ENCODE data around the gene STIMATE. TPM values are rescaled to one million over a fixed set of nuclear protein-coding genes. Genes with fewer than 3 reads are reported as not detected.
A peak's percentile ranks its signal among the peaks of the same experiment; 100 is the strongest.

STIMATE gene
- total RNA-seq, 6 experiments from 2014 or later = 17.4 to 48.5 (median 33.8) TPM

DNA sequence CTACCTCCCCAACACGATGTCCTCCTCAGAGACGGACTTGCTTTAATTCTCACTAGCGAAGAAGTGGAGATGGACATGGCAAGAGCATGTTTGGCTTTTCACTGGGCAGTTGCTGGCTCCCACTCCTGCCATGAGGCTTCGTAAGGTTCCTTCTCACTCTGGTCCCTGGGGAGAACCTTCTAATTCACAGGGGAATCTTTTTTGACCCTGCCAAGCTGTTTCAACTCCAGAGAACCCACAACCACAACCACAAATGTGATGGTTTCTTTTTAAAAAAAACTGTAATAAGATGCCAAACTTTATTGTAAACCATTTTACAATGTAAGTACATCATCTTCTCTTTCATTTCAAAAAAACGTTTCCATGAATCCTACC is 60.9 kb downstream of the STIMATE start:
- H3K27ac ChIP-seq = no peak overlapping the region
- no peak for DNase-seq
- H3K4me3 ChIP-seq = no peak overlapping the region
- WGBS (ENCODE audit: insufficient coverage, low coverage, low lambda C conversion rate, missing lambda C conversion rate) = 88% methylated on average over 4 of the region's 5 CpGs
- TF ChIP-seq POLR2A (IDR thresholded peaks at IDR 0.05) = no peak
- TF ChIP-seq, protein P1, sequence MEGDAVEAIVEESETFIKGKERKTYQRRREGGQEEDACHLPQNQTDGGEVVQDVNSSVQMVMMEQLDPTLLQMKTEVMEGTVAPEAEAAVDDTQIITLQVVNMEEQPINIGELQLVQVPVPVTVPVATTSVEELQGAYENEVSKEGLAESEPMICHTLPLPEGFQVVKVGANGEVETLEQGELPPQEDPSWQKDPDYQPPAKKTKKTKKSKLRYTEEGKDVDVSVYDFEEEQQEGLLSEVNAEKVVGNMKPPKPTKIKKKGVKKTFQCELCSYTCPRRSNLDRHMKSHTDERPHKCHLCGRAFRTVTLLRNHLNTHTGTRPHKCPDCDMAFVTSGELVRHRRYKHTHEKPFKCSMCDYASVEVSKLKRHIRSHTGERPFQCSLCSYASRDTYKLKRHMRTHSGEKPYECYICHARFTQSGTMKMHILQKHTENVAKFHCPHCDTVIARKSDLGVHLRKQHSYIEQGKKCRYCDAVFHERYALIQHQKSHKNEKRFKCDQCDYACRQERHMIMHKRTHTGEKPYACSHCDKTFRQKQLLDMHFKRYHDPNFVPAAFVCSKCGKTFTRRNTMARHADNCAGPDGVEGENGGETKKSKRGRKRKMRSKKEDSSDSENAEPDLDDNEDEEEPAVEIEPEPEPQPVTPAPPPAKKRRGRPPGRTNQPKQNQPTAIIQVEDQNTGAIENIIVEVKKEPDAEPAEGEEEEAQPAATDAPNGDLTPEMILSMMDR (IDR thresholded peaks at IDR 0.05) = no peak
- ATAC-seq = no peak
- no peaks in the 10 kb centered on the region for H3K27me3 ChIP-seq
- intact Hi-C loops (cut with DNase I) = no loop called here
- H3K4me1 ChIP-seq = peaks cover 0 to 64% (median 16%) of the 10 kb centered on the region in 4 donors
- no peaks in the 10 kb centered on the region for H3K9me3 ChIP-seq
- peaks cover 0 to 8% (median 0%) of the 10 kb centered on the region in 4 donors for H3K36me3 ChIP-seq

DNA sequence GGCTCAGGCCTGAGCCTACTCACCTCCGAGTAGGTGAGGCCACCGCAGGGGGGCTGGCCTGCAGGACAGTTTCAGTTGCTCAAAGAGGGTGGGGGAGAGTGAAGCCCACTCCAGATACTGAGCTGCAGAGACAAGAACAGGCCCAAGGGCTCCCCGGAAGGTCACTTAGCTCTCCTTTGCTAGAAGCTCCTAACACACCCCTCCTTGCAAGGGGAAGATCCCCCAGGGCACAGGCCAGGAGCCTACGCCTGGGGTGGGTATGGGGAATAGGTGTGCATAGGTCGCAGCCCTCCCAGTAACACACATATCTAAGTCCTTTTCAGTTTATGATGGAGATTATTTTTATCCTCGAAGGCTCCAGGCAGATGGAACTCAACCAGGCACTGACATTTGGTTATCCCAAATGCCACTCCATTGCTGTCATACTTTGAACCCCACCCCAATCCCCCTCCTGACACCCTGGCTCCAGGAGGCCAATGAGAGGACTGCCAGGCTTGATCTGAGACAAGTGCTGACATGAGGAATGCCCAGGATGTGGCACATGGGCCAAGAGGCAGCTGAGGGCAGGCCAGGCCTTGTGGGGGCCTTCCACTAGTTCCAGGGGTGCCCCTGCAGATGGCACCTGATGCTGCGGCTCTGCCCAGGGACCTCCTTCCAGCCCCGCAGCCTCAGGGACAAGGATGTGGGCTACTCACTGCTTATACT is 61.4 kb downstream of the STIMATE start:
- Histone ChIP-seq H3K9me3 (no peaks in the 10 kb centered on the region), H3K4me3 (no peak overlapping the region), H3K36me3 (peaks cover 0 to 8% (median 0%) of the 10 kb centered on the region in 4 donors), H3K4me1 (peaks cover 0 to 59% (median 16%) of the 10 kb centered on the region in 4 donors), H3K27me3 (no peaks in the 10 kb centered on the region), H3K27ac (peak overlapping the region in 1 of 3 donors; percentile 38)
- peak in 2 of 3 donors; percentile 37 for DNase-seq
- intact Hi-C loops (cut with DNase I) = no loop called here
- ATAC-seq = no peak
- WGBS (ENCODE audit: insufficient coverage, low coverage, low lambda C conversion rate, missing lambda C conversion rate) = 84% methylated on average over 4 of the region's 8 CpGs
- TF ChIP-seq, protein P1 (IDR thresholded peaks at IDR 0.05) = no peak
- TF ChIP-seq POLR2A (IDR thresholded peaks at IDR 0.05) = no peak

DNA sequence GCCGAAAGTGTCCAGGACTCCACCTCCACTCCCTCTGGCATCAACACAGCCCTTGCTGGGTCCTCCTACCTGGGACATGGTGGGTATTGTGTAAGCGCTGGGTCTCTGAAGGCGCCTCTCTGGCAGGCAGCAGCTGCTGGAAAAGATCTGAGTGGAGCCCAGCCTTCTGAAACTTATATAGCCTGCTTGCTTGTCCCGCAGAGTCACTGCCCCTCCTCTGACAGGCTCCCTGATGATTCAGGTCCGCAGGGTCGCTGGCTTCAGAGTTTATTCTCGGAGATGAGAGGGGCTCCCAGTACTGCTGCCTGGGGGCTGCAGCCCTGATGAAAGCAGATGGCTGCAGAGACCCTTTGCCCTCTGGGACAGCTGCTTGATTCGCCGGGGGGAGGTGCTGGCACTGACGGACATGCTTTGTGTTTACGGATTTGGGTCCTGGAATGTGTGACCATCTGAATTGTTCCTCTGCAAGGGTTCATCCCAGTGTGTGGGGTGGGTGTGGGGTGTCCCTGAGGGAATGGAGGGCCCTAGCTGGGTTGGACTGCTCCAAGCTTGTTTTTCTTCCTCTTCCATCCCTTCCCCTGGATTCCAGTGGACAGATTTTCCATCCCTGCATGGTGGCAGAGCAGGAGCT is 62.4 kb downstream of the STIMATE start, which contains the start of gene MUSTN1:
Gene MUSTN1 (minus strand): TSS at position 149 of the 631 bp plus-strand sequence. CDS start 71 bp downstream, at position 78.
- no peaks in the 10 kb centered on the region for H3K27me3 ChIP-seq
- peaks cover 0 to 8% (median 0%) of the 10 kb centered on the region in 4 donors for H3K36me3 ChIP-seq
- H3K4me3 ChIP-seq = no peak within 1 kb of the TSS
- no peaks in the 10 kb centered on the region for H3K9me3 ChIP-seq
- ATAC-seq (peak in 3 of 4 donors; percentile 3 to 28 (median 4)), DNase-seq (peak in 2 of 3 donors; percentile 65 to 75)
- peaks cover 0 to 53% (median 16%) of the 10 kb centered on the region in 4 donors for H3K4me1 ChIP-seq
- peak within 1 kb of the TSS in 1 of 3 donors; percentile 38 for H3K27ac ChIP-seq
- WGBS (ENCODE audit: insufficient coverage, low coverage, low lambda C conversion rate, missing lambda C conversion rate) = 18% methylated on average over 4 of the region's 11 CpGs
- TF ChIP-seq, protein P1 (IDR thresholded peaks at IDR 0.05) = no peak
- no peak for TF ChIP-seq POLR2A (IDR thresholded peaks at IDR 0.05)
- intact Hi-C loops (cut with DNase I) = no loop called here

DNA sequence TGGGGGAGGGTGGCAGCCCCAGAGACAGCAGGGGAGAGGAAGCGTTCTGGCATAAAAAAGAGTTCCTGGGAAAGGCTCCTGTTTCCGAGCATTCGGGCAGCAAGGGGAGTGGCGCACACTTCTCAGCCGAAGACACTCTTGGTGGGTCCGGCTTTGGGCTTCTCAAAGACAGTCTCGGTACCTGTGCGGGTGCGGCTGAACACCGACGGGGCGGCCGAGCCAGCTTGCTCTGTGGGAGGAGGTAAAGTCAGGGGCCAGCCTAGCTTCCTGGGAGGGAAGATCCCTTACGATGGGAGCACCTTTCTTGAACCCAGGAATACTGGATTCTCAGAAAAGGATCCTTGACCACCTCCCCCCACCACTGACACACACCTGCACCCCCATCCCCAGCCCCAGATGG is 64.1 kb downstream of the STIMATE start:
- TF ChIP-seq, protein P1 (IDR thresholded peaks at IDR 0.05) = no peak
- TF ChIP-seq POLR2A (IDR thresholded peaks at IDR 0.05) = no peak
- intact Hi-C loops (cut with DNase I) = no loop called here
- Histone ChIP-seq H3K4me3 (no peak overlapping the region), H3K36me3 (peaks cover 0 to 21% (median under 1%) of the 10 kb centered on the region in 4 donors), H3K27ac (peak overlapping the region in 1 of 3 donors; percentile 95), H3K4me1 (peaks cover 0 to 45% (median 12%) of the 10 kb centered on the region in 4 donors), H3K9me3 (no peaks in the 10 kb centered on the region), H3K27me3 (no peaks in the 10 kb centered on the region)
- WGBS (ENCODE audit: insufficient coverage, low coverage, low lambda C conversion rate, missing lambda C conversion rate) = 94% methylated on average over 3 of the region's 14 CpGs
- DNase-seq (peak in 1 of 3 donors; percentile 48), ATAC-seq (no peak)
